ENCODE measurements around the gene OGFOD3.
"Not testable (repeated sequence)": the region's sequence is repeated elsewhere in the genome, so short reads cannot be mapped to it uniquely, and the experiment has no call there.

OGFOD3 gene, protein sequence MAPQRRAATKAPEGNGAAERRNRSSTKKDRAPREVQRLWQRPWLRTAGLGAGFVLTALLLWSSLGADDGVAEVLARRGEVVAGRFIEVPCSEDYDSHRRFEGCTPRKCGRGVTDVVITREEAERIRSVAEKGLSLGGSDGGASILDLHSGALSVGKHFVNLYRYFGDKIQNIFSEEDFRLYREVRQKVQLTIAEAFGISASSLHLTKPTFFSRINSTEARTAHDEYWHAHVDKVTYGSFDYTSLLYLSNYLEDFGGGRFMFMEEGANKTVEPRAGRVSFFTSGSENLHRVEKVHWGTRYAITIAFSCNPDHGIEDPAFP

DNA sequence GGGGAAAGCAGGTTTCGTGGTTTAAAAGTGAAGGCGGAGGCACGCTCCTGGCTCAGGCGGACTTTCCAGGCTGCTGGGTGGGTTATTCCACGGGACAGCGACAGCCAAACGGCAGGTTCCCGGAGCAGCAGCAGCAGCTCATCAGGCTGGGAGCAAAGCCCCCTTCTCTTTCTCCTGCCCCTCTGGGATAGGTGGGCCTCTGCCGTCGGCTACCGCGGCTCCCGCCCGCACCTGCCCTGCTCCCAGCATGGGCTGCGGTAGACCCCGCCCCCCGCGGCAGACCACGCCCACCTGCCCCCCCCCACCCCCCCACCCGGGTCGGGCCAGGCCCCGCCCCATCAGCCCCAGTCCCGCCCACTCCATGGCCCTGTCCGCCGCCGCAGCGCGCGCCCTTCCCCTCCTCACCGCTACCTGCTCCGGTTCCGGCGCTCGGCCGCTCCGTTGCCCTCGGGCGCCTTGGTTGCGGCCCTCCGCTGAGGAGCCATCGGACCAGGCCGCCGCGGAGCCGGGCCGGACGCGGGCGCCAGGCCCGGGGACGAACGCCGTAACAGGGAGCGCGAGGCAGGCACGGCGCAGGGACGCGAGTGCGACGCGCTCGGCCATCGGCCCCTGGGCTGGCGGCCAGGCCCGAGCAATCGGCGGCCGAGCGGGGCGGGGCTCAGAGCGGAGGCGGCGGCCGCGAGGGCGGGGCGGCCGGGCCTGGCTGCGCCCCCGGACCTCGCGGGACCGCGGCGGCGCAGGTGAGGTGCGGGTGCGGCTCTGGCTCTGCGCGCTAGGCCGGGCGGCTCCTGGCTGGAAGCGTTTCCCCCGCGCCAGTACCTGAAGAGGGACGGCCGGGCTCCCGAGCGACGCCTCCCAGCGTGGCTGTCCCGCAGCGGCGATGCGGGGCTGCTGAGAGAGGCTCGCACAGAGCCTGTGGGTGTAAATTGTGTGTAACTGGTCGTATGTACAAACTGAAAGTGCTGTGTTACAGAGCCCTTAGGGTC, at the start of gene OGFOD3, which contains the start of gene HEXD:
OGFOD3 (minus strand) TSS at position 586 of the 986 bp plus-strand sequence; CDS start at position 485, 101 bp downstream.
HEXD (plus strand) TSS at position 347 of the 986 bp plus-strand sequence. CDS start 1,453 bp downstream, outside the sequence.
- peak; percentile 92 for DNase-seq

DNA sequence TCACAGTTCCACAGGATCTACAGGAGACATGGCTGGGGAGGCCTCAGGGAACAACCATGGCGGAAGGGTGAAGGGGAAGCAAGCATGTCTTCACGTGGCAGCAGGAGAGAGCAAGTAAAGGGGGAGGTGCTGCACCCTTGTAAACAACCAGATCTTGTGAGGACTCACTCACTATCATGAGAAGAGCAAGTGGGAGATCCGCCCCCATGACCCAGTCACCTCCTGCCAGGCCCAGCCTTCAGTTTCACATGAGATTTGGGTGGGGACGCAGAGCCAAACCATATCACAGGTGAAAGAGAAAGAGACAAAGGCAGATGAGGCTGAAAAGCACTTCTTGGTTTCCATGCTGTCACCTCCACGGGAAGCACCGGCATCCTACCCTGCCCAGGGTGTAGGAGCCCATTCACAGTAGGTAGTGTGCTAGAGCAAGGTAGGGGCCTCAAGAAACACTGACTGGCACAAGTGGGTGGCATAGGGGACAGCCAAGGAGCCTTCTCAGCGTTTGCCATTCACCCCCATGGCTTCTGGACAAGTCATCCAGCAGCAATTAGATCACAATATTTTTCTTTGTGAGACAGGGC, 46.7 kb upstream of the OGFOD3 start:
- no peak for DNase-seq

DNA sequence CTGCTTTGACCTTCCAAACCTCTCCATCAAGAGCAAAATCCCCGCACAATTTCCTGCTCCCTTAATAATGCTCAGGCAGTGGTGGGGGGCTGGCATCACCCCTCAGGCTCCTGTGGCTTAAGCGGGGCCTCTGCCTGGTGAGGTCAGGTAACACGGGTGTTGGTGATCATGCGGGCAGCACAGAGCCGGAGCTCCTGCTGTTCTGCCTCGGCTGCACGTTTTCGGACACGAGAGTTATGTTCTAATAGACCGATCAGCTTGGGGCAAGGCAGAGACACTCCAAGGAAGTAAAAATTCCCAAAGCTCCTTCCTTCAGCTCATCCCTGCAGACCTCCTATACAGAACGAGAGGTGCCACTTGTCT, 46.2 kb upstream of the OGFOD3 start:
- no peak for DNase-seq

DNA sequence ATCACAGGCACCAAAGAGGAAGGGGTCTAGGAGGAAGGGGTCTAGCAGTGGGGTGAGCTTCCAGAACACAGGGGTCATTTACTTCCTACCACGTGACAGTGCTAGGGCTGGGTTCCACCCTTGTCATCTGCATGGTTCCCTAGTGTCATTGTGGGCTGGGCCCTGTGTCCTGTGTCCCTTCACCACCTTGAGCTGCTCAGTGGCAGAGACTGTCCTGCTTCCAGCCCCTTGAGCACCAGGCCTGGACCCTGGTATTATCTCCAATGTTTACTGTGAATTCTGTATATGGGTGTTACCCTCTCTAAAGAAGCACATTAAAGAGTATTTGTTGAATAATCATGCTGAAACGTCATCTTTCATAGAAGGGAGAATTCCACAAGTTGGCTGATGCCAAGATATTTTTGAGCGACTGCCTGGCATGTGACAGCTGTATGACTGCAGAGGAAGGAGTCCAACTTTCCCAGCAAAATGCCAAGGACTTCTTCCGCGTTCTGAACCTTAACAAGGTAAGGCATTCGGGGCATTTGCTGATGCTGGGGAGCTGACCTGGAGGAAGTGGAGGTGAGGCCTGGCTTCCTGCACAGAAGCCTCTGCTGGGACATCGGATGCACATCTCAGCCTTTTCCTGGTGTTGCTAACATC, 45.7 kb upstream of the OGFOD3 start:
- no peak for DNase-seq

DNA sequence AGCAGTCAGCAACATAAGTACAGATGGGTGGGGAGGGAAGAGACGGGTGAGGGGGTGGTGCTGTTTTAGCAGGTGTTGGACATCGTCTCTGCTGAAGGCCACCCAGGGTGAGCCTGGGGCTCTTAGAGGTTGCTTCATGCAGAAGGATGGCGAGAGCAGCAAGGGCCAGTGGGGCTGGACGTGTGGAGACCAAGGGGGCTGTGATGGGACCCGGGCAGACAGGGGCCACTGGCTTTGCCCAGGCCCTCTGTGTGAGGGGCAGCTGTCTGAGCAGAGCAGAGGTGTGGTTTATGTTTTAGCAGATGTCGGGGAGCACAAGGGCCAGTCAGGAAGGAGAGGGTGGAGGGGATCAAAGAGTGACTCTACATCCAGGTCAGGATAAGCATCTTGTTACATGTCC, 45.0 kb upstream of the OGFOD3 start:
- DNase-seq, result no peak

DNA sequence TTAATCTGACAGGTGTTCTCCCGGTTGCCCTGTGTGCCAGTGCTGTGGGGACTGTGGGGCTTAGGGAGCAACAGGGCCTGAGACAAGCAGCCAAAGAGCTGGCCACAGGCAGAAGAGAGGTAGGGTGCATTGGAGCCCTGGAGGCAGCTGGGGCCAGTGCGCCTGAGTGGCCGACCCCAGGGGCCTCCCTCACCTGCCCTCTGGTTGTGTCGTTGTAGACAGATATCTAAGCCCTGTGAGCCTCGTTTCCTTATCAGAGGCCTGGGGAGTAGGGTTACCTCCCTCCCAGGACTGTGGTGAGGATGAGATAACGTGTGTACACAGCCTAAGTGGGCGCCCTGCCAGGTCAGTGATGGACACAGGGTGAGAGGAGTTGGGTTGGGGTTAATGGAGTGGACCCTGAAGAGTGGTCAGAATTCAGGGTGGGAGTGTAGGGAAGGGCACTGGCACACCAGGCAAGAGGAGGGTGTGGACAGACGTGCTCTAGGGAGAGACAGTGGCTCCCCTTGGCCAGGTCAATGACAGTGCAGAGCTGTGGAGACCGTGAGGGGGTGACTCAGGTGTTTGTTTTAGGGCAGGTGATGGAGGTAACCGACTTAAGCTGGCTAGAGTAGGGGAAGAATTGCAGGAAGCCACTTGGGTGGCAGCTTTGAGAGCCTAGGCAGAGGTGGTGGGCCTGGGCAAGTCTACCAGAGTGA, 43.6 kb upstream of the OGFOD3 start:
- no peak for DNase-seq

DNA sequence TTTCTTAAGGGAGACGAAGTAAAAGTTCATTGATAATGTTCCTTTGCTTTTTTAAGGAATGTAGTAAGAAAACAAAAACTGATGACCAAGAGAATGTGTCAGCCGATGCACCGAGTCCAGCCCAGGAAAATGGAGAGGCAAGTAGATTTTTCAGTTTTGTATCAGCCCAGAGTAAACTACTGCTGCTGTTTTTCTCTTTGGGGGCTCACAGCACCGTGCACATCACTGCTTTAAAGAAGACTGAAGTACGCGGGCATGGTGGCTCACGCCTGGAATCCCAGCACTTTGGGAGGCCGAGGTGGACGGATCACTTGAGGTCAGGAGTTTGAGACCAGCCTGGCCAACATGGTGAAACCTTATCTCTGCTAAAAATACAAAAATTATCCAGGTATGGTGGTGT, 41.5 kb upstream of the OGFOD3 start:
- not testable (repeated sequence) for DNase-seq

DNA sequence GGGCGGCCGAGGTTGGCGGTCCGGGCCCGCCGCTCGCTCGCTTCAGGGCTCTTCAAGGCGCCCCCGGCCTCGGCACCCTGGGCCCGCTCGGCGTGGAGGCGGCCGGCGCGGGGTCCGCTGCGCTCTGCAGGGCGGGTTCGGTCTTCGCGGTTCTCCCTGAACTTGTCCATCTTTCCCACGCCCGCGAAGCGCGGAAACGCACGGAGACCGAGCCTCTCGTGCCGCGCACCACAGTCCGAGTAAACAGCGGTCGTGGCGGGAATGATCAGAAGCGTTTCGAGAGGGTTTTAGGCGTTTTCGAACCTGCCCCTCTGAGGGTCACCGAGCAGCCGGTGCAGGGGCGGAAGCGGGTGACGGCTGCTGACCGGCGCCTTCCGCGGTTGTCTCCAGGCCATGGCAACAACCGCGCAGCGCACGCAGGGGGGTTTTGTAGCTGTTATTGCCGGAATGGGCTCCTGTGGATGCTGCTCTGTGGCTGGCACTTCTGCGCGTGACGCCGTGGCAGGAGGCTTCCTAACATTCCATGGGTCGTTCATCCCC, 40.6 kb upstream of the OGFOD3 start:
- no peak for DNase-seq

DNA sequence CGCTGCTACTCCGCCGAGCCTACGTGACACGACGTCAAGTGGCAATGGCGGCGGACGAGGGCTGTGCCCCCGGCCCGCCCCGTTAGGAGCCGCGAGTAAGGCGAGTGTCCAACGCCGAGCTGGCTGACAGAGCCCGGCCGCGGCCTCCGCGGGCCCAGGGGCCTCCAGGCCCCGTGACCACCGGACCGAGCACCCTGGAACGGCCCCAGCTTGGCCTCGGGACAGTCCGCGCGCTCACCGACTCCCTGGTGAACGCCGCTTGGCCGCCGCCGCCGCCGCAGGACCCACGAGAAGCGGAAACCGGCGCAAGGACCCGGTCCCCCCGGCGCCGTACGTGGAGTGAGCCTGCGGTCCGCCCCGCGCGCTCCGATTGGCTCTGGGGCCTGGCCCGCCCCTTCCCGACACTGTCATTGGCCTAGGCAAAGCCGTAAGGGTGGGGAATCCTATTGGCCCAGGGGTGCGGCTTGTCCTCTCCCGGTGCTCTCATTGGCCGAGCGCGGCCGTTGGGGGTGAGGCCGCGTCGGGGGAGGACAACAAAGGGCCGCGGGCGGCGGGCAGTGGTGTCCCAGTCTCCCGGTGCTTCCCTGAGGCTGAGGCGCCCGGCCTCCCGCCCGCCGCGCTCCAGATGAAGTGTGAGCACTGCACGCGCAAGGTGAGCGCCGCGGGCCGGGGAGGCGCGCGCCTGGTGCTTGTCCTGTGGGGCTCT, 39.9 kb upstream of the OGFOD3 start, which contains the start of gene NARF:
NARF (plus strand) TSS at position 563 of the 706 bp plus-strand sequence; CDS start at position 626, 63 bp downstream.
- peak; percentile 96 to 98 for DNase-seq

DNA sequence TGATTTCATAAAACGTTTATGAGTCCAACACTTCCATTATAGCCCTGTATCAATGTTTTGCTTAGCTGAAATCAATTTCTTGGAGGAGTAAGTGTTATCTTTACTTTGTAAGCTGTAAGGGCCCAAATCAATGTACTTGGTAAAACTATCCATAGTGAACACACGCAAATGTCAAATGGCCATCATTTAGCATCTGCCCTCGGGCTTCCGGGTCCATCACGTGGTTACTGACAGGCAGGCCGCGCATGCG, 39.5 kb upstream of the OGFOD3 start:
- no peak for DNase-seq

DNA sequence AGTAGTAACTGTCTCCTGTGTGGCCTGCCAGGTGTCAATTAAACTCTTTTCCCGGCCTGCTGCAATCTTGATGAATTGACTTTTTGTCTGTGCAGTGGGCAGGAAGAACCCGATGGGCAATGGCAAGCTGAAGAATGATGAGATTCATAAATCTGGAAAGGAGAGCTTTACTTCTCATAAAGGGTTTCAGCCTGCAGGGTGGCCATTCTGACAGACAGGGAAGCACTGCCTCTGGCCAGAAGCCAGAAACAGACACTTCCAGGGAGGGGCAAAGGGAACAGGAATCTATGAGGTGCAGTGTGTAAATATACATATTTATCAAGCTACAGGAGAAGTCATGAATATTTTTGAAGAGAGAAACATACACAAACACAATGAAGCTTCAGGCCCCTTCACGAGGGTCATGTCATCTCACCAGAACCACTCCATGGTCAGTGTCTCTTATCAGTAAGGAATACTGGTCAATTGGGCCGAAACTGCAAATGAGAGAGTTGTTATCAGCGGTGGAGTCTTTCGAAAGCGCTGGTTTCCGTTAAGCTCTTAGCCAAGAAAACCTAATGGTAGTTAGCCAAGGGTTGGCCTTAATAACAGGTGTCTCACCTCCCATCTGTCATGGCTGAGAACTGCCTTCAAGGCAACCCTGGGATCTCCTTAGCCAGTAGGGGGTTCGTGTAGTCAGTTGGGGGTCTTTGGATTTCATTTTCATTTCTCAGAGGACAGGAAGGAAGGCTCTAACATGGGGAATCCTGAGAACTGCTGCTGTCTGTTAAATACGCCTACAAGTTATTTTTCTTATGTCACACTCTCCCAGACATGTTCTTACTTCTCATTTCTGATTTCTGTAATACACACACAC, 38.9 kb upstream of the OGFOD3 start:
- DNase-seq, result no peak

DNA sequence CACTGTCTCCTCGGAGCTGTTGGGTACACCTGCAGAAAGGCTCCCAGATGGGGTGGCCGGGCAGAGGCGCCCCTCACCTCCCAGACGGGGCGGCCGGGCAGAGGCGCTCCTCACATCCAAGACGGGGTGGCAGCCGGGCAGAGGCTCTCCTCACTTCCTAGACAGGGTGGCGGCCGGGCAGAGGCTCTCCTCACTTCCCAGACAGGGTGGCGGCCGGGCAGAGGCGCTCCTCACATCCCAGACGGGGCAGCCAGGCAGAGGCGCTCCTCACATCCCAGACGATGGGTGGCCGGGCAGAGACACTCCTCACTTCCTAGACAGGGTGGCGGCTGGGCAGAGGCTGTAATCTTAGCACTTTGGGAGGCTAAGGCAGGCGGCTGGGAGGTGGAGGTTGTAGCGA, 35.3 kb upstream of the OGFOD3 start:
- not testable (repeated sequence) for DNase-seq

DNA sequence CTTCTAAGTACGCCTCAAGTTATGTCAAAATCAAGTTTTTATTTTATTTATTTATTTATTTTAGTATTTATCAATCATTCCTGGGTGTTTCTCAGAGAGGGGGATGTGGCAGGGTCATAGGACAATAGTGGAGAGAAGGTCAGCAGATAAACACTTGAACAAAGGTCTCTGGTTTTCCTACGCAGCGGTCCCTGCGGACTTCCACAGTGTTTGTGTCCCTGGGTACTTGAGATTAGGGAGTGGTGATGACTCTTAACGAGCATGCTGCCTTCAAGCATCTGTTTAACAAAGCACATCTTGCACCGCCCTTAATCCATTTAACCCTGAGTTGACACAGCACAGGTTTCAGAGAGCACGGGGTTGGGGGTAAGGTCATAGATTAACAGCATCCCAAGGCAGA, 34.8 kb upstream of the OGFOD3 start:
- not testable (repeated sequence) for DNase-seq

DNA sequence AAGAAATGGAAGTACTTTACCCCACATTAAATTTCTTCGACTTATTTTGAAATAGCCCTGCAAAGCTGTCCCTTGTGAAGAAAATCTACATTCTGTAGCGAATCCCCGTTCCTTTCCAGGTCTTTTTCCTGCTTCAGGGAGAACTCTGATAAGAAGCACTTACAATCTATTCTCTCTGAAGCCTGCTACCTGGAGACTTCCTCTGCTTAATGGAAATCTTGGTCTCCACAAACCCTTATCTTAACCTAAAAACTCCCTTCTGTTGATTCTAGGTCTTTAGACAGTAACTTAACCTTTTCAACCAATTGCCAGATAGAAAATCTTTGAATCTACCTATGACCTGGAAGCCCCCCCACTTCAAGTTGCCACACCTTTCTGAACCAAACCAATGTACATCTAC, 33.8 kb upstream of the OGFOD3 start:
- no peak for DNase-seq

DNA sequence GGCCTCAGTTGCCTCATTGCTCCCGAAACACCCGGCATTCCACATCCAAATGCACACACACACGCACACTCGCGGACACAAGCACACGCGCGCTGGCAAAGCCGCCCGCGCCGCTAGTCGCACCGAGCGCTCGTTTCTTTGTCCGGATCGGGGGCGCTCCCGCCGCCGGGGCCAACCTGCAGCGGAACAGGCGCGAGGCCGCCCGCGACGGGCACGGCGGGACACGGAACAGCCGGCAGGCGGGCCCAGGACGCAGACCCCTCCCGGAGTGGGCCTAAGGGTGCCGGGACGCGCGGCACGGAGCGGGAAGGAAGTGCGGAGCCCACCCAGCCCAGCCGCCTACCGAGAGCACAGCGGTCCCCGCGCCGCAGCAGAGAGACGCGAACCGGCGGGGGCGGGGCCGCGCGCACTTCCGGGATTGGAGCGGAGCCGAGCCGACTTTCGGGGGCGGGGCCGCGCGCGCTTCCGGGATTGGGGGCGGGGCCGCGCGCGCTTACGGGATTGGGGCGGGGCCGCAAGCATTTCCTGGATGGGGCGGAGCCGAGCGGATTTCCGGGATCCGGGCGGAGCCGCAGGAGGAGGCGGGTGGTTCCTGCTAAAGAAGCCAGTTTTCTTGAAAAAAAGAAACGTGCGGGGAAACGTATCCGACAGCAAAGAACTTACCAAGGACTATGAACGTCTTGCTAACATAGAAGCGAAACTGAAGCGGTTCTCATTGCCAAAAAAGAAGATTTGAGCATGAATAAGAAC, 32.1 kb upstream of the OGFOD3 start, which contains the start of gene CYBC1:
CYBC1 (minus strand) TSS at position 396 of the 750 bp plus-strand sequence. CDS start 1,498 bp downstream, outside the sequence.
- DNase-seq, result peak; percentile 97 to 98

DNA sequence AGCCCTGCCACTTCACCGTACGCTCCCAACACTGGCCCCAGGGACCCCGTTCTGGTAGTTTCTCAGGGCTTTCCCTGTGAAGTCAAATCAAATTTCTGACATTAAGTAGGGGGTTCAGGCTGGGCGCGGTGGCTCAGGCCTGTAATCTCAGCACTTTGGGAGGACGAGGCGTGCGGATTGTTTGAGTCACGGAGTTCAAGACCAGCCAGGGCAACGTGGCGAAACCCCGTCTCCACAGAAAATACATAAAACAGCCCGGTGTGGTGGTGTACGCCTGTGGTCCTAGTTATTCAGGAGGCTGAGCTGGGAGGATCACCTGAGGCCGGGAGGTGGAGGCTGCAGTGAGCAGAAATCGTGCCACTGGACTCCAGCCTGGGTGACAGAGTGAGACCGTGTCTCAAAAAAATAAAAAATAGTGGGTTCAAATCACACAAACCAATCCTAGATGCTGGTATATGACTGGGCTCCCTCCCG, 31.5 kb upstream of the OGFOD3 start:
- DNase-seq, result peak; percentile 69 to 70

DNA sequence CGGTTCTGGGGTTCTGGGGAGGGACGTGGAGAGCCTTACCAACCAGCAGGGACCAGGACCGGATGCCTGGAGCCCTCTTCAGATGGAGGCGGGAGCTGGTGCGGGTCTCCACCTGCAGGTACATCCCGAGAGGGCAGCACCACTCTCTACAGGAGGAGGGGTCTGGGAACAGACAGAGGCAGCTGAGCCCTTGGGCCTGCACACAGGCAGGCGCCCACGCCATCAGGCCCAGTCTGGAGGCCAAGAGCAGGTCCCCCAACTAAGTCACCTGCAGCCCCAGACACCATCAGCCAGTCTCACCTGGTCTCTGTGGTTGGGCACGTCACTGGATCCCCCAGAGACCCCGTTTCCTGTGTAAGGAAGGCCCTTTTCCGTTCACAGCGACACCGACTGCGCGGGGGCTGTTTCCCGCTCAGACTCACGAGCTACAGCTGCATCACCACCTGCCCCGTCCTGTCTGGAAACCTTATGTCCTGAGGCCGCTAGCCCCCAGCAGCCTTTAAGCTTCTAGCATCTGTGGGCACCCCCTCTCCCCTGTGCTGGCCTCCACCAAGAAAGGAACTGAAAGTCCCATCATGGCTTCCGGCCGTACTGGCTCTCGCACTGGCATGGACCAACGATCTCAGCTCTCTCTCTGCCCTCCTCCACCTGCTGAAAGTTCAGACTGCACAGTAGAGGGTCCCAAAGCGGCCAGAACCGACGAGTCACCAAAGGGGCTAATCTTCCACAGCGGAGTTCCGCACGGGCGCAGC, 30.9 kb upstream of the OGFOD3 start:
- DNase-seq, result peak; percentile 78

DNA sequence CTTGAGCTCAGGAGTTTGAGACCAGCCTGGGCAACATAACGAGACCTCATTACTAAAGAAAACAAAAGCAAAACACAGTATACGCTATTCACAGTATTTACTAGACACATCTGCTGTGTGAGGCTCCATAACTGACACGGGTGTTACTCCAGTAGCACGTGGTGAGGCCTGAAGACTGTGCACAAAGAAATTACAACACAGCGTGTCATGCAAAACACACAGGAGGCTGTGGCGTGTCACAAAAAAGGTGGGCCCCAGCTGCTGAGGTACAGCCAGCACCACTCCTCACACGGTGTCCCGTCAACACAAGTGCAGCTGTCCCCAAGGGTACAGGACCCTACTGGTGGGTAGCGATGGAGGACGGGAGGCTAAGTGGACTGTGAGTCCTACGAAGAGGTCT, 29.5 kb upstream of the OGFOD3 start:
- no peak for DNase-seq

DNA sequence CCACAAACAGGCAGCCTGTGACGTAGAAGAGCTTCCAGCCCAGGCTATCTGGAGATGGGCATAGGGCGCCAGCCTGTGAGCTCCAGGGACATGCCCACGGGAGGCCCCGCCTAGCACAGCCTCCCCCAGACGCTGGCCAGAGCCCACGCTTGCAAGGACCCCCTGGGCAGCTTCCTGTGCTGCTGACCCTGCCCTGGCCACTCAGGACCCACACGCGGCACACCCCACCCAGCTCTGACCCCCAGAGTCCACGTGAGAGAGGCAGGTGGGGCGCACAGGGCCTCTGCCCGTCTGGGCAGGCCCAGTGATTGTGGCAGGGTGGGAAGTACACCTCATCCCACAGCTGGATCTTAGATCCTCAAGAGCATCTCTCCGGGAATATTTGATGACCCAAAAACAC, 28.3 kb upstream of the OGFOD3 start:
- no peak for DNase-seq
